GM12873 (cell line): ENCODE data around the gene PRR23B.
A peak's percentile ranks its signal among the peaks of the same experiment; 100 is the strongest.

Experiments
- TF ChIP-seq, protein P1 (sequence below): IDR thresholded peaks from 2 replicates; pipeline ENCODE4 v1.5.1; 2012; ENCODE audit warnings: low read depth, mild to moderate bottlenecking, moderate library complexity, low read length, control low read depth; ENCODE audit not compliant: insufficient read depth; ENCODE audit errors: missing control alignments

PRR23B gene

DNA sequence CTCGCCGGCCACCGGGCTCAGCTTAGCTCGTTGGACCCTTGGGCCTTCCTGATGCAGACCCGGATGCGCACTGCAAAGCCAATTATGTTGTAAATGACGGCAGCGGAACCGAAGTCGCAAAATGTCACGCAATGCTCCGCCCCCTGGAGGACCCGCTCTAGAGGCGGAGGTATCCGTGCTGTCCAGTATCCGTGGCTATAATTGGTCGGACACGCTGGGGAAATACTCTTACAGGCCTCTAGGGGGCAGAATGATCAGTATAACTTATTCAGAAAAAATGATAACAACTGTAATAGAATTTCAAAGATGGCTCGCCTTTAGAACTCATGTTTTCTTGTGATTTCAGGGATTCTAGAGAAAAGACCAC lies at the start of gene PRR23B:
Gene PRR23B (minus strand): TSS at position 59 of the 367 bp plus-strand sequence. CDS start 265 bp downstream, outside the sequence.
- TF ChIP-seq, protein P1, sequence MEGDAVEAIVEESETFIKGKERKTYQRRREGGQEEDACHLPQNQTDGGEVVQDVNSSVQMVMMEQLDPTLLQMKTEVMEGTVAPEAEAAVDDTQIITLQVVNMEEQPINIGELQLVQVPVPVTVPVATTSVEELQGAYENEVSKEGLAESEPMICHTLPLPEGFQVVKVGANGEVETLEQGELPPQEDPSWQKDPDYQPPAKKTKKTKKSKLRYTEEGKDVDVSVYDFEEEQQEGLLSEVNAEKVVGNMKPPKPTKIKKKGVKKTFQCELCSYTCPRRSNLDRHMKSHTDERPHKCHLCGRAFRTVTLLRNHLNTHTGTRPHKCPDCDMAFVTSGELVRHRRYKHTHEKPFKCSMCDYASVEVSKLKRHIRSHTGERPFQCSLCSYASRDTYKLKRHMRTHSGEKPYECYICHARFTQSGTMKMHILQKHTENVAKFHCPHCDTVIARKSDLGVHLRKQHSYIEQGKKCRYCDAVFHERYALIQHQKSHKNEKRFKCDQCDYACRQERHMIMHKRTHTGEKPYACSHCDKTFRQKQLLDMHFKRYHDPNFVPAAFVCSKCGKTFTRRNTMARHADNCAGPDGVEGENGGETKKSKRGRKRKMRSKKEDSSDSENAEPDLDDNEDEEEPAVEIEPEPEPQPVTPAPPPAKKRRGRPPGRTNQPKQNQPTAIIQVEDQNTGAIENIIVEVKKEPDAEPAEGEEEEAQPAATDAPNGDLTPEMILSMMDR: no peak

DNA sequence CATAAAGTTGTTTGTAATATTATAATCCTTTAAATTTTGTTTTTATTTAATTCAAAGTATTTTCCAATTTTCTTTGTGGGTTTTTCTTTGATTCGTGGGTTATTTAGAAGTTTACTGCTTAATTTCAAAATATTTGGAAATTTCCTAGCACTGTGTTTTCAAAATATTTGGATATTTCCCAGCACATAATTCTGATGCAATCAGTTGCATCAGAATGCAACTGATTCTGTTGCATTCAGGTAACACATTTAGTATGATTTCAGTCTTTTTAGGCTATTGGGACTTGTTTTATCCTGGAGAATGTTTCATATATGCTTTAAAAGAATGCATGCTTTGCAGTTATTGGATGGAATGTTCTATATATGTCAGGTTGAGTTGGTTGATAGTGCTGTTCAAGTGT lies 42.2 kb upstream of the PRR23B start:
- TF ChIP-seq, protein P1: no peak

DNA sequence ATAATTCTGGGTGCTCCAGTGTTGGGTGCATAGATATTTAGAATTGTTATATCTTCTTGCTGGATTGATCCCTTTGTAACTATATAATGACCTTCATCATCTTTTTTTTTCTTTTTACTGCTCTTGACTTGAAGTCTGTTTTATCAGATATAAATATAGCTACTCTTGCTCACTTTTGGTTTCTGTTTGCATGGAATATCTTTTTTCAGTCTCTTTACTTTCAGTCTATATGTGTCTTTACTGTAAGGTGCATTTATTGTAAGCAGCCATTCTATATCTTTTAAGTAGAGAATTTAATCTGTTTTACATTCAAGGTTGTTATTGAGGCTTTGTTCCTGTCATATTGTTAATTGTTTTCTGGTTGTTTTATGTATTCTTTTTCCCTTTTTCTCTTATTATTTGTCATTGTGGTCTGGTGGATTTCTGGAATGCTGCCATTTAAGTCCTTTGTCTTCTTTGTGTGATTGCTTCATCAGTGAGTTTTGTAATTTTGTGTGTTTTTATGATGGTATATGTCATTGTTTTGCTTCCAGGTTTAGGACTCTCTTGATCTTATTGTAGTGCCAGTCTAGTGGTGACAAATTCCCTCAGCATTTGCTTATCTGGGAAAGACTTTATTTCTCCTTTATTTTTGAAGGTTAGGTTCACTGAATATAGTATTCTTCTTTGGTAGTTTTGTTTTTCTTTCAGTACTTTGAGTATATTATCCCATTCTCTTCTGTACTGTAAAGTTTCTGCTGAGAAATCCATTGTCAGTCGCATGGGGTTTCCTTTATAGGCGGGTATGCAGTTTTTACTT lies 32.3 kb upstream of the PRR23B start:
- TF ChIP-seq, protein P1: no peak

DNA sequence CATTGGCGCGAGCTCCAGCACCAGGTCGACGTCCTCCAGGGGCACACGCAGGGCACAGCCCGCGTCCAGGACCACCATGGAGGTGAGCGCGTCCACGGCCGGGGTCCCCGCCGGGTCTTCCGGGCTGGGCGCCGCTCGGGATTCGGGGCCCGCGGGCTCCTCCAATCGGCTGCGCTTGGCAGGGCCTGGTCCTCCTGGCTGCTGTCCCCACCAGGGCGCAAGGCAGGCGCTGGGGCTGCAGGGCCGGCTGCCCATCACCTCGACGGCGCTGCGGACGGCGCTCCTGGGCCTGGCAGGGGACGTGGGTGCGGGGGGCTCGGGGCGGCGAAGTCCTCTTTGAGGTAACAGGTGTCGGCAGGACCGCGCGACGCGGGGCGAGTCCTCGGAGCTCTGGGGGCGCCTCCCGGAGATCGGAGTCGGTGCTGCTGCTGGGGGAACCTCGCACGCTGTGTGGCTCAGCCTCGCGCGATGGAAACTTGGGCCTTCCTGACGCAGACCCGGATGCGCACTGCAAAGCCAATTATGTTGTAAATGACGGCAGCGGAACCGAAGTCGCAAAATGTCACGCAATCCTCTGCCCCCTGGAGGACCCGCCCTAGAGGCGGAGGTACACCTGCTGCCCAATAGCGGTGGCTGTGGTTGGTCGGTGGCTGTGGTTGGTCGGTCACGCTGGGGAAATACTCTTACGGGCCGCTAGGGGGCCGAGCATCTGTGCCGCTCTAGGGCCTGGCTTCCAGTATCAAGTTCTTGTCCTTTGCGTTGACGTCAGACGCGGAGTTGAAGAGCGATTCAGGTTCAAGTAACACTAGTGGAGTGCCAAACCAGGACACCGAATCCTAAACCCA lies 23.9 kb upstream of the PRR23B start, which contains the start of gene PRR23C:
Gene PRR23C (minus strand): TSS at position 527 of the 845 bp plus-strand sequence. CDS start 272 bp downstream, at position 255.
- TF ChIP-seq, protein P1: peak; percentile 41

DNA sequence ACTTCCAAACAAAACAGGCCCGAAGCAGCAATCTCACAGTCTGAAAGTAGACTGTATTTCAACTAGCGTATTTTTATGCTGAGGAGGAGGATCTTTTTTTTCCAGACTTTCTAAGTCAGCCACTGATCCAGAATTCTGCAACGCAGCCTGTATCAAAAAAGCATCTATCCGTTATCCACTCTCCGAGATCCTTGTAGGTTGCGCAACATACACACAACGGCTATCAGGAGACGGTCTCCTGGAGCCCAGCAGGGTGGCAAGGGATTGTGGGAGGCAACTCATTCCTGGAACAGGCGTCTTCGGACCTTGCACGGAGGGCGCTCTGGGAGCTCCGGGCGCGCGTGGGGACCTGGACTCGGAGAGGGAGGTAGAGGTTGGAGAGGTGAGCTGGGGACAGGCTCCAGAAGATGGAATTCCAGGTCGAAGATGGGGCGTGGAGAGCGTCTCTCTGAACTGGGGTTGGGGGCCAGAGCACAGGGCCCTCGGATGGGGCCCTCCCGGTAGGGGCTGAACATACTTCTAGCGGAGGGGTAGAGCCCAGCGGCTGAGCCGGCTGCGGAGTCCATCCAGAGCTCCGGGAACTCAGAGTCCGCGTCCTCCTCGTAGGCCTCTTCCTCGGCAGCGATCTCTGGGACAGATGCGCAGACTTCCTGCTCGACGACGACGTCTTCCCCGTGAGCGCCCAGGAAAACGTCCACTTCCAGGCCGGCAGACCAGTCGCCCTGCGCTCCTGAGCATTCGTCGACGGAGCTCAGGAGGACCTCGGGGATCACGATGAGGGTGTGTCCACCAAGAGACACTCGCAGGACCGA lies 23.0 kb upstream of the PRR23B start:
- TF ChIP-seq, protein P1: no peak

DNA sequence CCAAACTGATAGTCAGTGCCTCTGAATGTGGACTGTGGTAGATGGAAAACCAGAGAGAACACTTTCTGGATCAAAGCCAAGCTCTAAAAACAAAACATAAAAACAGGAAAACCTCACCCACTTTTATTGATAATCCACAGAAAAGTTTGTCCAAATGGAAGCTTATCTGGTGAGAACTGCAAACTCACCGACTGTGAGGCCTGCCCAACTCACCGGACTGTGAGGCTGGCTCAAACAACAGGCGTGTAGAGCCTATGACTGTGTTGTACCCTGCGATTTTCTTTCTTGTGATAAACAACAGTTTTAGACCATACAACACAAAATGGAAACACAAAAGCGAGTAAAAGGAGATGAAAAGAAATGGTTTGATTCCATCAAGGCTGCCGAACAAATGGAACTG lies 16.8 kb upstream of the PRR23B start:
- TF ChIP-seq, protein P1: no peak
